Measurements from ENCODE around the gene CDK6. TPM values are rescaled to one million over a fixed set of nuclear protein-coding genes. Genes with fewer than 3 reads are reported as not detected.
A peak's percentile ranks its signal among the peaks of the same experiment; 100 is the strongest.

The CDK6 gene
- total and polyA plus RNA-seq, 10 of the 15 experiments (the other 5 are each of a cell fraction or from before 2014, with no cell fraction given) = 8.0 to 118 (median 45.8) TPM

GRCh38 chr7:92717993-92718716, 118.2 kb downstream of the CDK6 start (continued):
- TF ChIP-seq DPF2 (IDR thresholded peaks at IDR 0.05) (0 out of 2 replicates have a peak, but pooled peaks have one; percentile 25), EED (IDR thresholded peaks at IDR 0.05; ENCODE audit: low read depth) (peak; percentile 76), GABPA (IDR thresholded peaks at IDR 0.05; ENCODE audit: low read depth) (0 out of 2 replicates have a peak, but pooled peaks have one; percentile 25), ETV6 (conservative IDR thresholded peaks at IDR 0.05 in 1 of 2, IDR thresholded peaks at IDR 0.05 in 1 of 2; ENCODE audit: borderline replicate concordance in 1 of 2, low read depth in 1 of 2) (peak in 1 of 2 experiments; percentile 72; a peak in 1 of 4 replicates), FOXM1 (IDR thresholded peaks at IDR 0.05; ENCODE audit: low read depth, low read length) (0 out of 2 replicates have a peak, but pooled peaks have one; percentile 32), IKZF2 (IDR thresholded peaks at IDR 0.05) (peak; percentile 55 to 63; a peak in 3 of 4 replicates), MLLT1 (IDR thresholded peaks at IDR 0.05) (peak; percentile 89), POU2F2 (IDR thresholded peaks at IDR 0.05; ENCODE audit: borderline replicate concordance, low read depth, low read length) (peak; percentile 31; the same call in 1 of the 3 replicates), TCF7 (IDR thresholded peaks at IDR 0.05; ENCODE audit: borderline replicate concordance) (no peak), ATF7 (IDR thresholded peaks at IDR 0.05; ENCODE audit: low read depth) (peak; percentile 39)

GRCh38 chr7:92717623-92717992, 118.8 kb downstream of the CDK6 start:
- RAD21 ChIA-PET (ENCODE audit: unreplicated experiment) = interaction anchor here (1.2 kb wide), 1 partner anchor 115 kb away, joined by 4 read pairs; no protein-coding TSS in a partner anchor
- POLR2A ChIA-PET = no interaction called here
- BruUV-seq (replicated peaks) = no TSS peak
- DNase-seq (ENCODE audit: low read depth, low spot score) = no peak
- Histone ChIP-seq H3K27ac (ENCODE audit: control insufficient read depth, insufficient read depth) (peak overlapping the region; percentile 59; the same call in 1 of the 2 replicates), H3K27me3 (replicated peaks in 1 of 2; ENCODE audit: control insufficient read depth in 2 of 2, insufficient read depth in 2 of 2, low read length in 1 of 2) (no peaks in the 10 kb centered on the region), H3K4me3 (no peak overlapping the region), H3K4me2 (ENCODE audit: control insufficient read depth, insufficient read depth) (peak overlapping the region; percentile 80), H3K9ac (ENCODE audit: control insufficient read depth, insufficient read depth, low read length) (no peak overlapping the region), H4K20me1 (ENCODE audit: control insufficient read depth, insufficient read depth) (no peaks in the 10 kb centered on the region), H3K4me1 (ENCODE audit: control insufficient read depth, insufficient read depth, low read length) (peaks cover 28% of the 10 kb centered on the region), H3K36me3 (ENCODE audit: control insufficient read depth in 2 of 2, insufficient read depth in 2 of 2, low read length in 1 of 2) (peaks cover 0 to 1% of the 10 kb centered on the region in 2 experiments; a peak in 1 of 4 replicates), H2AFZ (ENCODE audit: control insufficient read depth, low read depth, low read length) (peak overlapping the region; percentile 33; the same call in 1 of the 2 replicates), H3K79me2 (ENCODE audit: control insufficient read depth, insufficient read depth, low read length) (peaks cover 13% of the 10 kb centered on the region), H3K9me3 (replicated peaks; ENCODE audit: control insufficient read depth, insufficient read depth, low read length) (no peaks in the 10 kb centered on the region)
- 99% methylated on average over 7 of the region's 7 CpGs for WGBS (ENCODE audit: insufficient coverage, insufficient replicate concordance, low lambda C conversion rate, missing lambda C conversion rate)
- intact Hi-C loops (cut with micrococcal nuclease; ENCODE audit: unreplicated experiment) (no loop called here), in situ Hi-C loops (cut with MboI) (no loop called here)
- ATAC-seq = peak; percentile 4; the same call in 1 of the 3 replicates
- SMC1A ChIA-PET (ENCODE audit: uncharacterized antibody, unreplicated experiment) = interaction anchor here (1.0 to 1.8 kb wide), 5 partner anchors 8 to 111 kb away, joined by 3 to 6 read pairs (median 4); no protein-coding TSS in a partner anchor
- FAIRE-seq = no peak
- CTCF ChIA-PET = interaction anchor here (0.6 to 1.8 kb wide), 8 partner anchors 20 to 176 kb away, joined by 3 to 5 read pairs (median 3); no protein-coding TSS in a partner anchor
- TF ChIP-seq NFXL1 (IDR thresholded peaks at IDR 0.05; ENCODE audit: borderline replicate concordance) (no peak), MYC (IDR thresholded peaks at IDR 0.05; ENCODE audit: insufficient read depth, insufficient read length, insufficient replicate concordance, low read length, severe bottlenecking) (no peak), ZNF24 (IDR thresholded peaks at IDR 0.05) (no peak), ZNF207 (IDR thresholded peaks at IDR 0.05; ENCODE audit: borderline replicate concordance) (no peak), GATAD2B (conservative IDR thresholded peaks at IDR 0.05; ENCODE audit: low read depth) (no peak), CBFB (IDR thresholded peaks at IDR 0.05; ENCODE audit: low read depth) (no peak), PAX8 (IDR thresholded peaks at IDR 0.05) (no peak), RELB (IDR thresholded peaks at IDR 0.05; ENCODE audit: low read depth) (no peak), NR2F1 (conservative IDR thresholded peaks at IDR 0.05) (no peak), CHD1 (IDR thresholded peaks at IDR 0.05; ENCODE audit: low read depth, low read length) (no peak), ATF7 (IDR thresholded peaks at IDR 0.05; ENCODE audit: low read depth) (no peak)

Measured in GM12878 (cell line).